ENCODE data around the gene SNORC. TPM values are rescaled to one million over a fixed set of nuclear protein-coding genes. Genes with fewer than 3 reads are reported as not detected.

The SNORC gene
- total RNA-seq, 1 experiment from 2014 or later = 0.61 TPM

GRCh38 chr2:232925821-232926156, 55.7 kb downstream of the SNORC start:
- DNase-seq (ENCODE audit: low read depth) = no peak

GRCh38 chr2:232926431-232926939, 56.4 kb downstream of the SNORC start:
- no peak for DNase-seq (ENCODE audit: low read depth)

- DNase-seq (ENCODE audit: low read depth) = no peak
Measured at GRCh38 chr2:232927032-232927792, 57.1 kb downstream of the SNORC start.

DNA sequence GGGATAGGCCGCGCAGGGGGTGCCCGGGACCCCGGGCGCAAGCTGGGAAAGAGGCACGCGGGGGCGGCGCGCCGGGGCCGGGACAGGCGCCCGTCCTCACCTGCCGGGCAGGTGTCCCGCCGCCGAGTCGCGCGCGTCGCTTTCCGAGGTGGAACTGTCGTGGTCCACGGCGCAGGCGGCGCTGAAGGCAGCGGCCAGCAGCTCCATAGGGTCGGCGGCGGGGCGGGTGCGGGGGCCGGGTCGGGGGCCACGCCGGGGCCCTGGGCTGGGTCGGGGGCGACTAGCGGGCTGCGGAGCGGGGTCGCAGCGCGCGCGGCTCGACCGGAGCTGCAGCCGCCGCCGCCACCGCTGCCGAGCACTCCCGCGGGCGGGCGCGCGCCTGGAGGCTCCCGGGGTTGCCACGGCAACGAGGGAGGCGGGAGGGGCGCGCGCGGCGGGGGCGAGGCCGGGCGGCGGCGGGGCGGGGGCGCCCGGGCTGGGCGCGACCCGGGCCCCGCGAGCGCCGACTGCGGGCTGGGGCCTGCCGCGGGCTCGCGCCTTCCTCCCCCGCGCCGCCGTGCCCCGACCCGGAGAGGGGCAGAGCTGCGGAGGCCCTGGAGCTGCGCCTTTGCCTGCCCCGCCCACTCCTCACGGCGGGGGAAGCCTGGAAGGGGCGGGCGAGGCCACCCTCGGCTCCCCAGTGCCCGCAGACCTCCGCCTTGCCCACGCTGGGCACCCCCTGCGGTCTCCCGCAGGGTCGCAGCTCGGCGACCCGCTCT, 57.9 kb downstream of the SNORC start:
- no peak for DNase-seq (ENCODE audit: low read depth)

Small RNA genes lying within 50 kb of the gene (small RNA-seq; reads per million reads assigned to genes)
- gene RF00019 = not detected

Other genes with a start within 250 kb of the SNORC start
- not detected in 2 replicates for gene EFHD1, start 236.7 kb upstream of the SNORC start, total RNA-seq (2014; rRNA removed; shearing (Covaris generic))
- 38.6 and 49.2 TPM in 2 replicates for gene GIGYF2, start 172.9 kb upstream of the SNORC start, total RNA-seq (2014; rRNA removed; shearing (Covaris generic))
- gene KCNJ13, start 93.7 kb upstream of the SNORC start, total RNA-seq (2014; rRNA removed; shearing (Covaris generic)) = not detected in 2 replicates
- gene NGEF, start 143.0 kb downstream of the SNORC start, total RNA-seq (2014; rRNA removed; shearing (Covaris generic)) = 0.30 and 2.7 TPM in 2 replicates
- gene NEU2, start 162.4 kb downstream of the SNORC start, total RNA-seq (2014; rRNA removed; shearing (Covaris generic)) = 0.24 and 0.37 TPM in 2 replicates
- gene INPP5D, start 190.1 kb downstream of the SNORC start, total RNA-seq (2014; rRNA removed; shearing (Covaris generic)) = 1.0 and 2.0 TPM in 2 replicates

Data from HT1080 (cell line).